HG03196 (cell line): ENCODE measurements around the gene CFAP97D2.

Experiments used
- ATAC-seq: cut with Tn5 transposase; IDR thresholded peaks from one replicate; pipeline ENCODE4 v1.9.1; 2021; ENCODE audit not compliant: unreplicated experiment

The CFAP97D2 gene

GRCh38 chr13:114264886-114265611 lies 86.0 kb downstream of the CFAP97D2 start:
- ATAC-seq: no peak

DNA sequence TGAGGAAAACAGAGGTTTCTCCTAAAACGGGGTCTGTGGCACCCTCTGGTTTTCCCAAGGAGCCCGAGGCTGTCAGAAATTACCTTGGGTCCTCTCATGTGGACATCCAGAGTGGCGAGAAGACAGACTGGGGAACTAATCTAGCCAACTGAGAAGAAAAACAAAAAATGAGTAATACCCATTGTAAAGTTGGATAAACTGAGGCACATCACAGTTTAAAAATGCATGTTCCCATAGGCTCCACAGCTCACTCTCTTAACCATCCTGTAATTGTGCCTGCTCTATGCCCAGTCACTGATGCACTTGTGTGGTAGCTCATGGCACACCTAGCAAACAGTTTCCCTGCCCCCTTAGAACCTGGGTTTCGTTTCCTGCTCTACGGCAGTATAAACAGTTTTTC lies 87.2 kb downstream of the CFAP97D2 start:
- no peak for ATAC-seq

- no peak for ATAC-seq
Observed at GRCh38 chr13:114268344-114269280, 89.6 kb downstream of the CFAP97D2 start.

DNA sequence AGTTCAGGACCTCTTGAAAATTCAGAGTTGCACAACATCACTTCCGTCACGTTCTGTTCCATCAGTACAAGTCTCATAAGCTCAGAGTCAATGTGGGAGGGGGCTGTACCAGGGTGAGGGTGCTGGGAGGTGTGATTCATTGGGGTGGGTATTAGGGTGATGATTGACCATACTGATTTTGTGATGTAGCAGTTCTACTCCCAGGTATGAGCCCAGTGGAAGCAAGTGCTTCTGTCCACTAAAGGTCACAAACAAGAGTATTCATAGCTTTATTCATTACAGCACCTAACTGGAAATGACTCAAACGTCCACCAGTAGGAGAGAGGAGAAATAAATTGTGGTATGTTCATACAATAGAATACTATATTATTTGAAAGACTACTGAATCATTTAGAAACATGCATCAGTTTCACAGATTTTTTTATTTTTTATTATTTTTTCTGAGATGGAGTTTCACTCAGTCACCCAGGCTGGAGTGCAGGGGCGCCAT lies 90.3 kb downstream of the CFAP97D2 start:
- no peak for ATAC-seq
